Body of pancreas (tissue), 4 donors: Measurements from ENCODE around the gene ANKRD18A. TPM values are rescaled to one million over a fixed set of nuclear protein-coding genes. Genes with fewer than 3 reads are reported as not detected.

Experiments used
- ATAC-seq: fragments of 150-250 bp; one replicate; pipeline ENCODE4 v1.9.1; 2016
- DNase-seq, 4 donors: peaks; one replicate each; pipeline ENCODE4 v3.0.0-alpha.2; 2019
- H3K27ac ChIP-seq, 4 donors: fragments of 200-600 bp; sonication (generic); 1 replicate in 3 of 4; 2 replicates in 1 of 4; pipeline versions ENCODE4 v1.5.1 to v1.6.1; 2016 to 2019; ENCODE audit warnings: mild to moderate bottlenecking in 1 of 4, mixed read lengths in 1 of 4, moderate library complexity in 1 of 4
- H3K27me3 ChIP-seq, 2 donors: fragments of 200-600 bp; sonication (generic); one replicate each; pipeline ENCODE4 v1.6.0; 2016; ENCODE audit warnings: mild to moderate bottlenecking in 1 of 2
- H3K36me3 ChIP-seq, 2 donors: fragments of 200-600 bp; sonication (generic); replicated peaks in 1 of 2; 2 replicates each; pipeline ENCODE4 v1.5.1; 2016; ENCODE audit warnings: low read depth in 2 of 2; ENCODE audit not compliant: insufficient read depth in 1 of 2
- H3K4me1 ChIP-seq: fragments of 200-600 bp; sonication (generic); one replicate; pipeline ENCODE4 v1.6.0; 2016
- H3K4me3 ChIP-seq, 2 donors: fragments of 200-600 bp; sonication (generic); 1 replicate in 1 of 2; 2 replicates in 1 of 2; pipeline ENCODE4 v1.5.1; 2016 to 2019
- H3K9me3 ChIP-seq, 3 donors: fragments of 200-600 bp; sonication (generic); 1 replicate in 2 of 3; 2 replicates in 1 of 3; pipeline ENCODE4 v1.5.1; 2016
- POLR2A ChIP-seq, 3 donors: fragments of 450-650 bp; IDR thresholded peaks; one replicate each; pipeline ENCODE4 v1.6.1; 2016; ENCODE audit warnings: antibody characterized with exemption in 3 of 3, mild to moderate bottlenecking in 2 of 3
- WGBS, 2 donors: methylation state at CpG; one replicate each; pipeline ENCODE4 v1.1.5; 2017; 5-methylcytosine and 5-hydroxymethylcytosine counted together
- intact Hi-C: fragments of 100-400 bp; cut with DNase I; formaldehyde crosslinking; loops from one replicate; pipeline ENCODE4 v1.15.1; 2023
- small RNA-seq: library from RNA; depleted of rRNA; stranded (forward); fragments of <200 nt; gene quantifications from one replicate; pipeline ENCODE3, GENCODE V24; 2016
- total RNA-seq, 2 donors: library from RNA; depleted of rRNA; stranded (reverse); fragments of >200 nt; gene quantifications; one replicate each; pipeline ENCODE4 v1.1.0, GENCODE V29; 2016
- TF ChIP-seq, protein P1 (sequence below), 7 experiments: fragments of 450-650 bp in 4 of 7; fragments of 200-600 bp in 3 of 7; sonication (generic) in 3 of 7; IDR thresholded peaks; one replicate each; pipeline ENCODE4 v1.5.1; 2016 to 2019; ENCODE audit warnings: antibody characterized with exemption in 7 of 7

The ANKRD18A gene
- total RNA-seq, 2 donors from 2014 or later = 6.5 to 23.1 TPM

DNA sequence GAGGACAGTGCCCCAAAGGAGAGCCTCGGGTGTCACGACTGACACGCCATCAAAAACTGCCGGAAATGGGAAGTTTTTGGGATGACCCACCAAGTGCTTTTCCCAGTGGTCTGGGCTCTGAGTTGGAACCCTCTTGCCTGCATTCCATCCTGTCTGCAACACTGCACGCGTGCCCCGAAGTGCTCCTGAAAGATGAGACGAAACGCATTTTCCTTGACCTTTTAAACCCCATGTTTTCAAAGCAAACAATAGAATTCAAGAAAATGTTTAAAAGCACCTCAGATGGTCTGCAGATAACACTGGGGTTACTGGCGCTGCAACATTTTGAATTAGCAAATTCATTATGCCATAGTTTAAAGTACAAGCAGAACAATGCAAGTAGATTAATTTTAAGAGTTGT lies 92.9 kb downstream of the ANKRD18A start:
- DNase-seq = no peak
- 43 to 48% methylated on average over 8 to 10 of the region's 10 CpGs for WGBS, 2 donors
- Histone ChIP-seq H3K4me3 (no peak overlapping the region), H3K36me3 (no peaks in the 10 kb centered on the region), H3K9me3 (no peaks in the 10 kb centered on the region), H3K4me1 (no peaks in the 10 kb centered on the region), H3K27ac (no peak overlapping the region), H3K27me3 (peaks cover 0 to 4% of the 10 kb centered on the region in 2 donors)
- no peak for TF ChIP-seq POLR2A (IDR thresholded peaks at IDR 0.05)
- TF ChIP-seq, protein P1, sequence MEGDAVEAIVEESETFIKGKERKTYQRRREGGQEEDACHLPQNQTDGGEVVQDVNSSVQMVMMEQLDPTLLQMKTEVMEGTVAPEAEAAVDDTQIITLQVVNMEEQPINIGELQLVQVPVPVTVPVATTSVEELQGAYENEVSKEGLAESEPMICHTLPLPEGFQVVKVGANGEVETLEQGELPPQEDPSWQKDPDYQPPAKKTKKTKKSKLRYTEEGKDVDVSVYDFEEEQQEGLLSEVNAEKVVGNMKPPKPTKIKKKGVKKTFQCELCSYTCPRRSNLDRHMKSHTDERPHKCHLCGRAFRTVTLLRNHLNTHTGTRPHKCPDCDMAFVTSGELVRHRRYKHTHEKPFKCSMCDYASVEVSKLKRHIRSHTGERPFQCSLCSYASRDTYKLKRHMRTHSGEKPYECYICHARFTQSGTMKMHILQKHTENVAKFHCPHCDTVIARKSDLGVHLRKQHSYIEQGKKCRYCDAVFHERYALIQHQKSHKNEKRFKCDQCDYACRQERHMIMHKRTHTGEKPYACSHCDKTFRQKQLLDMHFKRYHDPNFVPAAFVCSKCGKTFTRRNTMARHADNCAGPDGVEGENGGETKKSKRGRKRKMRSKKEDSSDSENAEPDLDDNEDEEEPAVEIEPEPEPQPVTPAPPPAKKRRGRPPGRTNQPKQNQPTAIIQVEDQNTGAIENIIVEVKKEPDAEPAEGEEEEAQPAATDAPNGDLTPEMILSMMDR (IDR thresholded peaks at IDR 0.05) = no peak
- intact Hi-C loops = no loop called here
- ATAC-seq = no peak

DNA sequence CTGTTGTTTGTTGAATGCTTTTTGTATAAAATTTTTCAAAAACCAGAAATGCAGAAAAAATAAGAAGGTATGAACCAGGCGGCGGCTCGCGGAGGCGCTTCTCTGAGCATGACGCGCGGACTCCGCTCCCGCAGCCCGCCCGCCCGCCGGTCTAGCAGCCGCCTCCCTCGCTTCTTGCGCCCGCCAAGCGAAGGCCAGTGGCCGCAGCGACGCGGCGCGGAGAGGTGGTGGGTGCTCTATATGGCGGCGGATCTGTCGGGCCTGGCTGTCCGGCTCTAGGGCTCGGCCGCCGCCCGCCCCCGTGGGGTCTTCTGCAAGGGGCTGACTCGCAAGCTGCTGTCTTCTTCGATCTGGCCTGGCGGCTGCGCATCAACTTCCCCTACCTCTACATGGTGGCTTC lies 93.8 kb downstream of the ANKRD18A start:
- WGBS, 2 donors = 41 to 52% methylated on average over 25 to 38 of the region's 38 CpGs

DNA sequence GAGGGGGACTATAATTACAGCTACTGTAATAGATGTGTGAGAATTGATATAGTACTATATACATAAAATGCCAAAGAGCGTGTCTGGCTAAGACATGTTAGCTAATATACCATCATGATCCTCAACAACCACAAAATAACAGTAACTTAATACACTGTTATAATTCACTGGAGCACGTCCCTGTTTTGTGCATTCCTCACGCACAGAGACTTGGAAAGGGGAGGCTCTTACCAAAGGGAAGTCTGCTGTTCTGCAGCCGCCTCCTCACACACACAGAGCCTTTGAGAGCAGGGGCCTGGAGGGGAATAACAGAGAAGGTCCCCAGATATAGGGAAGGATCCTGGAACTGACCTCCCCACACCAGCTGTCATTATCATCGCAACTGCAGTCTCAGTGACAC lies 97.3 kb downstream of the ANKRD18A start:
- no peak for ATAC-seq
- peaks cover 0 to 4% of the 10 kb centered on the region in 2 donors for H3K27me3 ChIP-seq
- no peak for DNase-seq
- no peaks in the 10 kb centered on the region for H3K9me3 ChIP-seq
- WGBS, 2 donors = 74 to 81% methylated on average over 5 of the region's 5 CpGs
- intact Hi-C loops = no loop called here
- H3K27ac ChIP-seq = no peak overlapping the region
- H3K4me3 ChIP-seq = no peak overlapping the region
- H3K4me1 ChIP-seq = no peaks in the 10 kb centered on the region
- H3K36me3 ChIP-seq = no peaks in the 10 kb centered on the region
- no peak for TF ChIP-seq POLR2A (IDR thresholded peaks at IDR 0.05)
- TF ChIP-seq, protein P1 (IDR thresholded peaks at IDR 0.05) = no peak

More for the DNA sequence above, 93.8 kb downstream of the ANKRD18A start:
- peaks cover 0 to 4% of the 10 kb centered on the region in 2 donors for H3K27me3 ChIP-seq
- H3K9me3 ChIP-seq = no peaks in the 10 kb centered on the region
- no peaks in the 10 kb centered on the region for H3K36me3 ChIP-seq
- intact Hi-C loops = no loop called here
- no peak overlapping the region for H3K4me3 ChIP-seq
- ATAC-seq (no peak), DNase-seq (no peak)
- no peaks in the 10 kb centered on the region for H3K4me1 ChIP-seq
- TF ChIP-seq, protein P1 (IDR thresholded peaks at IDR 0.05) = no peak
- TF ChIP-seq POLR2A (IDR thresholded peaks at IDR 0.05) = no peak
- H3K27ac ChIP-seq = no peak overlapping the region

DNA sequence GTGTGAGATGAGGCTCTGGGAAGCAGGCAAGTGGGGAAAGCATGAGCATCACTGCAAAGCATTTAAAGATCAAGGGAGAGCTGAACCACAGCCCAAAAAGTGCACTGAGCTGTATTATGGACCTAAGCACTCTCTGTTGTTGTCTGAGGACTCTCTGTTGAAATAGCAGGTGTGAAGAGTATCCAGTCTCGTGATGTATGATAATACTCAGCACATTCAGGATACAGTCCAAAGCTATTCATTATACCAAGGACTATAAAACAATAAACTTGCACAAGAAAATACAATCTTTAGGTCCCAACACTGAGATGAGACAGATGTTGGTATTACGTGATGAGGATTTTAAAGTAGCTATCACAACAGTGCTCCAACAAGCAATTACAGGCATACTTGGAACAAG lies 98.6 kb downstream of the ANKRD18A start:
- H3K4me3 ChIP-seq = no peak overlapping the region
- no peaks in the 10 kb centered on the region for H3K4me1 ChIP-seq
- no peaks in the 10 kb centered on the region for H3K9me3 ChIP-seq
- intact Hi-C loops = no loop called here
- WGBS, 2 donors = 68 to 78% methylated on average over 2 of the region's 2 CpGs
- no peak overlapping the region for H3K27ac ChIP-seq
- DNase-seq (no peak), ATAC-seq (no peak)
- TF ChIP-seq POLR2A (IDR thresholded peaks at IDR 0.05) = no peak
- TF ChIP-seq, protein P1 (IDR thresholded peaks at IDR 0.05) = no peak
- no peaks in the 10 kb centered on the region for H3K27me3 ChIP-seq
- H3K36me3 ChIP-seq = no peaks in the 10 kb centered on the region

Small RNAs within 50 kb of the gene (small RNA-seq; reads per million reads assigned to genes)
- not detected for gene AL390726.1
- not detected for gene AL390726.2
- not detected for gene AL390726.3
- gene AL390726.4 = not detected
- not detected for gene AL390726.5

Other genes with a start within 250 kb of the ANKRD18A start
- gene ALDH1B1, start 227.9 kb downstream of the ANKRD18A start, total RNA-seq = 10 to 100 TPM; 11.7 to 17.5 TPM
- 1 to 10 TPM; 2.3 to 3.3 TPM for gene IGFBPL1, start 196.1 kb downstream of the ANKRD18A start, total RNA-seq
- not detected for gene FAM240B, start 99.5 kb upstream of the ANKRD18A start, total RNA-seq